HFFc6 (cell line): ENCODE data around the gene HOXC9. TPM values are rescaled to one million over a fixed set of nuclear protein-coding genes. Genes with fewer than 3 reads are reported as not detected.

ENCODE experiments used
- DNase-seq: peaks from one replicate; pipeline ENCODE4 v3.0.0-alpha.2; 2018
- H3K27ac Mint-ChIP-seq: 2 replicates; pipeline ENCODE4 v1.8.0; 2020; ENCODE audit warnings: mild to moderate bottlenecking, mixed read lengths
- H3K27me3 Mint-ChIP-seq: 2 replicates; pipeline ENCODE4 v1.8.0; 2021; ENCODE audit warnings: mild to moderate bottlenecking, moderate library complexity, mixed read lengths; ENCODE audit not compliant: insufficient read depth
- H3K36me3 Mint-ChIP-seq: 2 replicates; pipeline ENCODE4 v1.8.0; 2021; ENCODE audit warnings: low read depth, mixed read lengths
- H3K4me1 Mint-ChIP-seq: 2 replicates; pipeline ENCODE4 v1.8.0; 2020; ENCODE audit warnings: low read depth, mixed read lengths
- H3K4me3 Mint-ChIP-seq: 2 replicates; pipeline ENCODE4 v1.8.0; 2020; ENCODE audit warnings: mild to moderate bottlenecking, moderate library complexity, mixed read lengths
- H3K9me3 Mint-ChIP-seq: 2 replicates; pipeline ENCODE4 v1.8.0; 2020; ENCODE audit warnings: mild to moderate bottlenecking, mixed read lengths
- total RNA-seq, 6 experiments: library from RNA; stranded (reverse); fragmentation: NEBNext Ultra II Directional; extraction: Animal tissue kit (Norgen Biotek cat#: 25700); gene quantifications; 2 replicates in 1 of 6; 3 replicates in 5 of 6; pipeline ENCODE4 v1.2.3, GENCODE V29; 2021
- TF ChIP-seq, protein P1 (sequence below): fragments of 200-600 bp; sonication (generic); IDR thresholded peaks from 2 replicates; pipeline ENCODE4 v1.5.0; 2021; ENCODE audit warnings: antibody characterized with exemption, mild to moderate bottlenecking

HOXC9 gene
- total RNA-seq, 6 experiments from 2014 or later, result 0.17 to 1.5 (median 1.1) TPM

DNA sequence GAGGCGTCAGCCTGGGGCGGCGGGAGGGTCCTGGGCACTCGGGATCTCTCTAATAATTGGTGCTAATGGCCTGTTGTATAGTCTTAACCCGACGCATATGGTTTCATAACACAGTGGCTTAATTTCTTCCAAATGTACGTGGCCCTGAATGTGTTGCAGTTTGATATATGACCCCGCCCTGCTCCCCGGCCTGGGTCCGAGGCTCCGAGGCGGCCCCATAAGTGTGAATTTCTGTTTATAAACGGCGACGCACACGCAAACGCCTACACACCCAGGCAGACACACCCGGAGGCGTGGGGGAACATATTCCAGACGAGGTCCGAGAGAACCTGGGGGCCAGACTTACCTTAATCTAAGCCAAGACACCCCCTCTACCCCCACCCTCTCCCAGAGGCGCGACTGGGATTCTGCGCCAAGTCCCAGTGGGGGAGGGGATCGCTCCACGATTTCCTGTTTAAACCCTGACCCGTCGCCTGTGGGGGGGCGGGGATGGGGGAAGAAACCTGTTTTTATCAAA, 18.6 kb downstream of the HOXC9 start:
- no peak for DNase-seq
- Mint-ChIP-seq H3K4me3 (peak overlapping the region; percentile 89; the same call in 1 of the 2 replicates), H3K9me3 (no peaks in the 10 kb centered on the region), H3K27ac (no peak overlapping the region; the same call in 1 of the 2 replicates), H3K4me1 (peaks cover 20% of the 10 kb centered on the region), H3K36me3 (no peaks in the 10 kb centered on the region), H3K27me3 (peaks cover 57% of the 10 kb centered on the region)
- TF ChIP-seq, protein P1, sequence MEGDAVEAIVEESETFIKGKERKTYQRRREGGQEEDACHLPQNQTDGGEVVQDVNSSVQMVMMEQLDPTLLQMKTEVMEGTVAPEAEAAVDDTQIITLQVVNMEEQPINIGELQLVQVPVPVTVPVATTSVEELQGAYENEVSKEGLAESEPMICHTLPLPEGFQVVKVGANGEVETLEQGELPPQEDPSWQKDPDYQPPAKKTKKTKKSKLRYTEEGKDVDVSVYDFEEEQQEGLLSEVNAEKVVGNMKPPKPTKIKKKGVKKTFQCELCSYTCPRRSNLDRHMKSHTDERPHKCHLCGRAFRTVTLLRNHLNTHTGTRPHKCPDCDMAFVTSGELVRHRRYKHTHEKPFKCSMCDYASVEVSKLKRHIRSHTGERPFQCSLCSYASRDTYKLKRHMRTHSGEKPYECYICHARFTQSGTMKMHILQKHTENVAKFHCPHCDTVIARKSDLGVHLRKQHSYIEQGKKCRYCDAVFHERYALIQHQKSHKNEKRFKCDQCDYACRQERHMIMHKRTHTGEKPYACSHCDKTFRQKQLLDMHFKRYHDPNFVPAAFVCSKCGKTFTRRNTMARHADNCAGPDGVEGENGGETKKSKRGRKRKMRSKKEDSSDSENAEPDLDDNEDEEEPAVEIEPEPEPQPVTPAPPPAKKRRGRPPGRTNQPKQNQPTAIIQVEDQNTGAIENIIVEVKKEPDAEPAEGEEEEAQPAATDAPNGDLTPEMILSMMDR, result no peak

DNA sequence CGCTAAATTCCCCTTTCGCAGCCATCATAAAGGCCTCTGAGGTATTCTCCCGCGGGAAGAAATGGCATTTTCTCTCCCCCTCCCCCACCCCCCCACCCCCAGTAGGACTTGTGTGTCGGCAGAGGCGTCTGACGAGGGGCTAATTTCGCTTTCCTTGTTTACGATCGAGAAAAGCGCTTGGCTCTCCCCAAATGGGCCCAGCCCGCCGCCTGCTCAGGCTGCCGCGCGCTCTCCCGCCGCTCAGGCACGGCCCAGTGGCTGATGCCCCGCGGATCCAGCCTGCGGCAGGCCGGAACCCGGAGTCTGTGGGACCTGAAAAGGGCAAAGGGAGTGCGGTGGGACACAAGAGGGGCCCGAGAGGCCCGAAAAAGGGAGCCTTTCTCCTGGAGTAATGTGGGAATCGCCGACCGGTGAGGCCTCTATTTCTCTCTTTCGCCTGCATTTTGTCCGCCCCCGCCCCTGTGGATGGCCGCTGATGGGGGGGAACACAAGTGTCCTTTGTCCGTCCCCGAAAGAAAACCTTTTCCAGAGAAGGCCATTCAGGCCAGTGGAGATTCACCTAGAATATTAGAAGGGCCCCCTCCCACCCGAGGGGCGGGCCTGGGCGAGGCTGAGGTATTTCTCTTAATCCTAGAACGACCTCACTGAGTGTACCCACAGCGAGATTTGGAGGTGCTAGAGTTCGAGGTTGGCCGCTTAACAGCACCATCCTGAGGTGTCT, 19.3 kb downstream of the HOXC9 start:
- no peaks in the 10 kb centered on the region for H3K9me3 Mint-ChIP-seq
- H3K4me1 Mint-ChIP-seq, result peaks cover 14% of the 10 kb centered on the region
- H3K4me3 Mint-ChIP-seq, result no peak overlapping the region
- no peak overlapping the region for H3K27ac Mint-ChIP-seq
- DNase-seq, result no peak
- H3K36me3 Mint-ChIP-seq, result no peaks in the 10 kb centered on the region
- peaks cover 58% of the 10 kb centered on the region for H3K27me3 Mint-ChIP-seq
- TF ChIP-seq, protein P1, result no peak

DNA sequence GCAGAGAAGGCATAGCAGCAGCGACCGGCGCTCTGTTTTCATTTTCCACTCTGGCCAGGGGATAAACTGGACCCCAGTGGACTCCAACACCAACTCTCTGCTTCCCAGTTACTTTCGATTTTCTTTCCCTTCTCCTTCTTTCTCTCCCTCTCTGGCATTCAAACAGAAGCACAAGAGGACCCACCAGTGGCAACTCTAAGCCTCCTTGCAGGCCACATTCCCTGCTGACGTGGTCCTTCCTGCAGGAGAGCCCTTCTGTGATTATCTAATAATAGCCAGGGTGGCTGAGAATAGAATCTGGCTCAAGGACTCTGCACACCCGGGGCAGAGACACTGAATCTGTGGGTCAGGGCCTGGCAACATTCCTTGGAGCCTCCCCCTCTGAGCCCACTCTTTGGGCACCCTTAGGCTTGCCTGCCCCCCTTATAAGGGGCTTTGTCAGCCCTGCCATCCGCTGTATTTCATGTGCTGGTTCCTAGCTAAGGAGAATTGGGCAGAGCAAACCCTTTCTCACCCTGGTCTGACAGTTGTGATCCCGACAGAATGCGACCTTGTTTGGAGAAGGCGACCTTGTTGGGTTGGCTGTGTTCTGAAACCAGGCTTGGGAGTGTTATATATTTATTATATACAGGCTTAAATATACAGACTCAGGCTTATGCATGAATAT, 20.1 kb downstream of the HOXC9 start:
- H3K36me3 Mint-ChIP-seq, result no peaks in the 10 kb centered on the region
- peak overlapping the region; percentile 56 for H3K4me3 Mint-ChIP-seq
- peaks cover 56% of the 10 kb centered on the region for H3K27me3 Mint-ChIP-seq
- TF ChIP-seq, protein P1, result no peak
- no peaks in the 10 kb centered on the region for H3K9me3 Mint-ChIP-seq
- peaks cover 14% of the 10 kb centered on the region for H3K4me1 Mint-ChIP-seq
- DNase-seq, result no peak
- H3K27ac Mint-ChIP-seq, result no peak overlapping the region; the same call in 1 of the 2 replicates

DNA sequence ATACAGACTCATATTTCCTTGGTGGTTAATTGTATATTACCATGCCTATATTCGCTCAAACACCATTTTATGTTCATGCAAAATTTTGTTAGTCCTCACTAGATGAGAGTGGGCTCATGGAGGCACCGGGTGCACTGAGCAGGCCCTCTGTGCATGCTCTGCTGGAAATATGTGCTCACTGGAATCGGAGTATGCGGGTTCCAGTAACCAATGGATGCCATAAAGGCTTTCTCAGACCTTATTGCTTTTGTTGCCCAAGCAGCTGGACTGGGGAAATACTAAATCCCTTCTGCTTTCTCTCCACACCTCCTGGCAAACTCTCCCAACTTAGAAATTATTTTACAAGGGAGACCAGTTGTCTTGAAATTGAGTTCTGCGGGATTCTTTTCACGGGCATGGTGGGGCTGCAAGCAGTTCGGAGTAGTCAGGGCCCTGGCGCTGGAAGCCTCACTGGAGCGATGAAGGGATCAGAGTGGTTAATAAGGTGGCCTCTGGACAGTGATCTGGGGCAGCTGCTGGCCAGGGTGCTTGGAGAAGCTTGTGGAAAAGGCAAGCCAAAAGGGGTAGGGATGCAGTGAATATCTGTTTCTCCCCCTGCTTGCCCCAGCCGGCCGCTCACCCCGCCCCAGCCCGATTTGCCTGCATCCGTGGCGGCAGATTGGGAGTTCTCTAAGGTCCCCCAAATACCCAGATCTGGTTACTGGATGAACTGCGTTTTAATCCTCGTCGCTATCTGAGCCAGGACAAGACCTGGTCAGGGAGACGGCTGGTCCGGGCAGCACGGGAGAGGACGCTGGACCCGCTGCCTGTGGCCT, 20.8 kb downstream of the HOXC9 start:
- peaks cover 17% of the 10 kb centered on the region for H3K4me1 Mint-ChIP-seq
- H3K27me3 Mint-ChIP-seq, result peaks cover 55% of the 10 kb centered on the region
- H3K27ac Mint-ChIP-seq, result no peak overlapping the region
- H3K36me3 Mint-ChIP-seq, result no peaks in the 10 kb centered on the region
- DNase-seq, result no peak
- H3K4me3 Mint-ChIP-seq, result no peak overlapping the region
- H3K9me3 Mint-ChIP-seq, result no peaks in the 10 kb centered on the region
- TF ChIP-seq, protein P1, result no peak

DNA sequence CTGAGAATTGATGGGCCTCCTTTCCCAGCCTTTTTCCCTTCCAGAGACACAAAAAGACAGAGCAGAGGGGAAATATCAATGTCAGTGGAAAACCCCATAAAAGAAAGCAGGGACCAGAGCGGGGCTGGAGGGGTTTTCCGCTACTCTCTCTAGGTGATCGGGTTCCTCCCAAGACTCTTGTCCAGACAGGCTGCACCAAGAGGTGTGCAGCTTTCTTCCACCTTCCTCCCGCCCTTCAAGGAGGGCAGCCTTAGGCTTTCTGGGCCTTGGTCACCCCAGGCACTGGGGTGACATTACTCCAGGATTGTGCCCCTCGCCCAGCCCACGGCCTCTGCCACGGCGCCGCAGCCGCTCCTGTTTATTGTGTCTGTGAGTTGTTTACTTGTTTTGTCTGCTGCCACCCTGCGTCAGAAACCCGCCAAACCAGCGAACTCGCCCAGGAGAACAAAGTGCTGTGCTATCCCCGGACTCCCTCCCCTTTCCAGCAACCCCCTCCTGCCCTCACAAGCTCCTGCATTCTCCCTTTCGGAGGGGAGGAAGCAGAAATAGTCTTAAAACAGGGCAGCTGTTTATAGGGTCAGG, 21.6 kb downstream of the HOXC9 start:
- H3K4me3 Mint-ChIP-seq, result no peak overlapping the region
- peaks cover 22% of the 10 kb centered on the region for H3K4me1 Mint-ChIP-seq
- H3K9me3 Mint-ChIP-seq, result no peaks in the 10 kb centered on the region
- TF ChIP-seq, protein P1, result no peak; the same call in 1 of the 2 replicates
- no peak for DNase-seq
- peaks cover 62% of the 10 kb centered on the region for H3K27me3 Mint-ChIP-seq
- H3K36me3 Mint-ChIP-seq, result no peaks in the 10 kb centered on the region
- H3K27ac Mint-ChIP-seq, result no peak overlapping the region
